ENCODE data around the gene DCBLD1.

Gene DCBLD1

DNA sequence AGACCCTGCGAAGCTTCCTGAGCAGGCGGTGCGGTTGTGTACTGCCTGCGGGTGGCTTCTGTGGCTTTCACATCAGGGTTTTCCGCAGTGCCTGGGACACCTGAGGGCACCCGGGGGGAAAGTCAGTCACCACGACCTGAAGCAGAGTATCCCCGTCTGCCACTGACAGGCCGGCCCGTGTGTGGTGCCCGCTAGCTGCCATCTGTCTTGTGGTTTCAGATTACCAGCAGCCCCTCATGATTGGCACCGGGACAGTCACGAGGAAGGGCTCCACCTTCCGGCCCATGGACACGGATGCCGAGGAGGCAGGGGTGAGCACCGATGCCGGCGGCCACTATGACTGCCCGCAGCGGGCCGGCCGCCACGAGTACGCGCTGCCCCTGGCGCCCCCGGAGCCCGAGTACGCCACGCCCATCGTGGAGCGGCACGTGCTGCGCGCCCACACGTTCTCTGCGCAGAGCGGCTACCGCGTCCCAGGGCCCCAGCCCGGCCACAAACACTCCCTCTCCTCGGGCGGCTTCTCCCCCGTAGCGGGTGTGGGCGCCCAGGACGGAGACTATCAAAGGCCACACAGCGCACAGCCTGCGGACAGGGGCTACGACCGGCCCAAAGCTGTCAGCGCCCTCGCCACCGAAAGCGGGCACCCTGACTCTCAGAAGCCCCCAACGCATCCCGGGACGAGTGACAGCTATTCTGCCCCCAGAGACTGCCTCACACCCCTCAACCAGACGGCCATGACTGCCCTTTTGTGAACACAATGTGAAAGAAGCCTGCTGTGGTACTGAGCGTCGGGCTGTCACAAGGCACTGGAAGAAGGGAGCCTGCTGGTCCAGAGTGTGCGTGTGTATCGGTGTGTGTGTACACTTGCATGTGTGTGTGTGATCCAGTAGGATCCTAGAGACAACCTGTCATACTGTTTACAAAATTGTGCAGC, 65.5 kb downstream of the DCBLD1 start:
- no peak overlapping the region for H3K4me3 ChIP-seq (ENCODE audit: low read depth, low read length)
- no peak for DNase-seq (ENCODE audit: low read depth)
- TF ChIP-seq, protein P1, sequence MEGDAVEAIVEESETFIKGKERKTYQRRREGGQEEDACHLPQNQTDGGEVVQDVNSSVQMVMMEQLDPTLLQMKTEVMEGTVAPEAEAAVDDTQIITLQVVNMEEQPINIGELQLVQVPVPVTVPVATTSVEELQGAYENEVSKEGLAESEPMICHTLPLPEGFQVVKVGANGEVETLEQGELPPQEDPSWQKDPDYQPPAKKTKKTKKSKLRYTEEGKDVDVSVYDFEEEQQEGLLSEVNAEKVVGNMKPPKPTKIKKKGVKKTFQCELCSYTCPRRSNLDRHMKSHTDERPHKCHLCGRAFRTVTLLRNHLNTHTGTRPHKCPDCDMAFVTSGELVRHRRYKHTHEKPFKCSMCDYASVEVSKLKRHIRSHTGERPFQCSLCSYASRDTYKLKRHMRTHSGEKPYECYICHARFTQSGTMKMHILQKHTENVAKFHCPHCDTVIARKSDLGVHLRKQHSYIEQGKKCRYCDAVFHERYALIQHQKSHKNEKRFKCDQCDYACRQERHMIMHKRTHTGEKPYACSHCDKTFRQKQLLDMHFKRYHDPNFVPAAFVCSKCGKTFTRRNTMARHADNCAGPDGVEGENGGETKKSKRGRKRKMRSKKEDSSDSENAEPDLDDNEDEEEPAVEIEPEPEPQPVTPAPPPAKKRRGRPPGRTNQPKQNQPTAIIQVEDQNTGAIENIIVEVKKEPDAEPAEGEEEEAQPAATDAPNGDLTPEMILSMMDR (IDR thresholded peaks at IDR 0.05; ENCODE audit: low read depth, low read length, missing control alignments), result no peak

DNA sequence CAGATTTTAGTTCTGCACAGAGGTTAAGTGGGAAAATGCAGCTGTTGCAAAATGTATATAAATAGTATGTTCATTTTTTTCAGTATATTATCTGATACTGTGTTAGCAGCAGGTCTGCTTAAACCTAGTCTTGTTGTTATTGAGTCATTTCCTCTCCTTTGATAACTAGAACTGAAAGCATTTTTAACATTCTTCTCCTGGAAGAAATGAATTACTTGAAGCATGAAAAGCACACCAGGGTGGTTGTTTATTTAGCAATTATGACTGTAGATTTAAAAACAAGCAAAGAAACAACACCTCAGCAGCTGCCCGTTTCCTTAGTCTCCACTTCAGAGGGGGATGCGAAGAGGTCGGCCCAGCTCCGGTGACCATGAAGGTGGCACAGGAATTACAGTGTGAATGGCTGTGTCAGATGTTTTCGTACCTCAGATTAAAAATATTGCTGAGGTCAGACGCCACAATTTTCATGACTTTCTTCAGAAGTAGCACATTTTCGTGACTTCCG, 66.4 kb downstream of the DCBLD1 start:
- DNase-seq (ENCODE audit: low read depth), result no peak

DNA sequence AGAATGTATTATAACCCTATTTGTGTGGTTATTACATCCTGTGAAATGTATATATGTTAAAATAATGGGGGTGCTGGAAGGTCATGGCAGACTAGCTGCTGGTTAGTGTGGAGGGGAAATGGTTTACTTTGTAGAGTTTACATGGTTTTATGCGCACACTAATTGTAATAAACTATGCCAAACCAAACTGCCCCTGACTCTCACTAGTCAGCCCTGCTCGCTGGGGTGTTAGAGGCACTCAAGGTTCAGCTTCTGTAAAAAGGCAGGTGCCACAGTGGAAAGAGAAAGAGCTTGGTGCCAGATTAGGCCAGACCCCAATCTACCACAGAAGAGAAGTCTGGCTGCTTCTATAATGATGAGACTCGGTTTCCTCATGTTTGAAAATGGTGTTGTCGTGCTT, 67.1 kb downstream of the DCBLD1 start:
- no peak overlapping the region for H3K4me3 ChIP-seq (ENCODE audit: low read depth, low read length)
- DNase-seq (ENCODE audit: low read depth), result no peak
- TF ChIP-seq, protein P1 (IDR thresholded peaks at IDR 0.05; ENCODE audit: low read depth, low read length, missing control alignments), result no peak

More for the DNA sequence above, 66.4 kb downstream of the DCBLD1 start:
- TF ChIP-seq, protein P1 (IDR thresholded peaks at IDR 0.05; ENCODE audit: low read depth, low read length, missing control alignments), result no peak
- H3K4me3 ChIP-seq (ENCODE audit: low read depth, low read length), result no peak overlapping the region

DNA sequence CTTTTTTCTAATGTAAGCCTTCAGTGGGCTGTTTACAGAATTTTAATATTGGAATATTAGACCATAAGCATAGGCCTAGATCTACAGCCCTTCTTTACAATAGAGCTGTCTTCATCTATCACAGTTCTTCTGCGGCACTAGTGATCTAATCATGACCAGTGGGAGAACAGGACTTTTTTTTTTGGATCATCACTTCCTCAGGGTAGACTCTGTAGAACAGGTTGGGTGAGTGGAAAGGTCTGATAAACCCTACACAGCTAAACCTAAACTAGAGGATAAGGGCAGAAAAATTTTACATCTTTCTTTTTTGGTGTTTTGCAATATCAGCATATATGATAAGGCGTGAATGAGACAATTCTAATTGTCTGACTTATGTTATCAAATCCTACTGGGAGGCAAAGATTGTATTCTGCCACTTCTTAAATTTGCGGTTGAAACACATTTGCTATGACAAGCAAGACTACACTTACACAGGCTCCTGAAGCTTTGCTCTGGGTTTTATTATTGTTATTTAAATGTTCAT, 67.7 kb downstream of the DCBLD1 start:
- TF ChIP-seq, protein P1 (IDR thresholded peaks at IDR 0.05; ENCODE audit: low read depth, low read length, missing control alignments), result no peak
- H3K4me3 ChIP-seq (ENCODE audit: low read depth, low read length), result no peak overlapping the region
- no peak for DNase-seq (ENCODE audit: low read depth)

DNA sequence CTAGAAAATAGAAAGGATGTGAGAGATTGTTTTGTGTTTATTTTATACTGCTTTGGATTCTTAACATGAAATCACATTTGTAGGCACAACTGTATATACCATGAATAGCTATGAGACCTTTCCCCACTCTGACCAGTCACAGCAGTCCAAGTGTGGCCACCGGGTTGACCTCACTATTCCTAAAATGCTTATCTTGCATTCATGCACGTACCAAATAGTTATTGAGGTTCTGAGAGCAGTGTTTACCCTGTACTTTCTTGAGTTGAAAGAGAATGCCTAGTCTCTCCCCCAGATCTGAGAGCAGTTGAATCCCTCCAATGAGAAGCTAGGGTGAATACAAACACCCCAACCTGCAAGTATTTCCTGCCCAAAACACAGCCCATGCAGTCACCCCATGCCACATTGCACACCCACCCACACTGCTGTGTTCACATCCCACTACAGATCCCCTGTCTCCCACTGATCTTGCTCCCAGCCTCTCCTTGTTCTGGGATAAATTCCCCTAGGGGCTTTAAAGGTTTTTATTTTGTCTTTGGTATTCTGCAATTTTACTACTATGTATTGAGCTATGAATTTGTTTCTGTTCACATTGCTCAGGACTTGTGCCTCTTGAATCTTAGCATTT, 68.3 kb downstream of the DCBLD1 start:
- DNase-seq (ENCODE audit: low read depth), result no peak
- TF ChIP-seq, protein P1 (IDR thresholded peaks at IDR 0.05; ENCODE audit: low read depth, low read length, missing control alignments), result no peak
- no peak overlapping the region for H3K4me3 ChIP-seq (ENCODE audit: low read depth, low read length)

DNA sequence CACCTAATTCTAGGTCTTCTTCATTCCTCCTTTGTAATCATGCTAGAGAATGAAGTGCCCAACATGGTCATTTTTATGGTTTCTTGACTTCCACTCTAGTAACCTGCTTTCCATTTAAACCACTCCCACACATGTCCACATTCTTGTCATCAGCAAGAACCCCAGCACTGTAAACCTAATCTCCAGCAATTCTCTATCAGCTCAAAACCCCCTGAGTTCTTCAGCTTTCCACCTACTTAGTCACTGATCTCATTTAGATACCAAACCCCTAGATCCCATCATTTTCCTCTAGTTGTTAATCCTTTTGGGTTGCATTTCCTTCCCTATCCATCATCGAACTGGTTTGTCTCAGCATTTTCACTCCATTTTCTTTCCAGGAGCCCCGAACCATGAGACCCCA, 70.1 kb downstream of the DCBLD1 start:
- TF ChIP-seq, protein P1 (IDR thresholded peaks at IDR 0.05; ENCODE audit: low read depth, low read length, missing control alignments), result no peak
- no peak overlapping the region for H3K4me3 ChIP-seq (ENCODE audit: low read depth, low read length)
- DNase-seq (ENCODE audit: low read depth), result no peak
